Endodermal cell (in vitro differentiated cells): Measurements from ENCODE around the gene HIRA. TPM values are rescaled to one million over a fixed set of nuclear protein-coding genes. Genes with fewer than 3 reads are reported as not detected.

ENCODE experiments used
- DNase-seq: peaks from one replicate; pipeline ENCODE4 v3.0.0-alpha.2; 2017
- H3K27ac ChIP-seq: 2 replicates; pipeline ENCODE4 v1.5.1; 2013; ENCODE audit warnings: mild to moderate bottlenecking, low read depth, low read length, moderate library complexity
- H3K27me3 ChIP-seq: 2 replicates; pipeline ENCODE4 v1.6.1; 2013; ENCODE audit warnings: mild to moderate bottlenecking, low read length, moderate library complexity; ENCODE audit not compliant: insufficient read depth, control insufficient read depth, poor library complexity, severe bottlenecking
- H3K36me3 ChIP-seq: 2 replicates; pipeline ENCODE4 v1.7.0; 2013; ENCODE audit warnings: mild to moderate bottlenecking, low read length, moderate library complexity; ENCODE audit not compliant: control insufficient read depth, insufficient read depth
- H3K4me1 ChIP-seq: one replicate; pipeline ENCODE4 v1.7.0; 2013; ENCODE audit warnings: low read length; ENCODE audit not compliant: control insufficient read depth, insufficient read depth
- H3K4me3 ChIP-seq: 2 replicates; pipeline ENCODE4 v1.5.1; 2013; ENCODE audit warnings: mild to moderate bottlenecking, low read length, moderate library complexity
- H3K9ac ChIP-seq: 2 replicates; pipeline ENCODE4 v1.6.1; 2013; ENCODE audit warnings: mild to moderate bottlenecking, low read length, moderate library complexity; ENCODE audit not compliant: poor library complexity, severe bottlenecking; ENCODE audit errors: extremely low read depth
- H3K9me3 ChIP-seq: 2 replicates; pipeline ENCODE4 v1.6.1; 2013; ENCODE audit warnings: mild to moderate bottlenecking, low read length, moderate library complexity; ENCODE audit not compliant: control insufficient read depth
- H3K27ac Mint-ChIP-seq: 2 replicates; pipeline ENCODE4 v1.8.0; 2020; ENCODE audit warnings: mixed read lengths
- H3K27me3 Mint-ChIP-seq: 2 replicates; pipeline ENCODE4 v1.8.0; 2021; ENCODE audit warnings: mild to moderate bottlenecking, mixed read lengths; ENCODE audit not compliant: insufficient read depth
- H3K36me3 Mint-ChIP-seq: 2 replicates; pipeline ENCODE4 v1.8.0; 2020; ENCODE audit warnings: low read depth, mixed read lengths
- H3K4me1 Mint-ChIP-seq: 2 replicates; pipeline ENCODE4 v1.8.0; 2020; ENCODE audit warnings: mixed read lengths
- H3K4me3 Mint-ChIP-seq: 2 replicates; pipeline ENCODE4 v1.8.0; 2020; ENCODE audit warnings: mild to moderate bottlenecking, moderate library complexity, mixed read lengths
- H3K9me3 Mint-ChIP-seq: 2 replicates; pipeline ENCODE4 v1.8.0; 2020; ENCODE audit warnings: mild to moderate bottlenecking, mixed read lengths
- WGBS, 2 experiments: methylation state at CpG; one replicate each; pipeline versions ENCODE4 v1.1.5 to v1.1.7; 2013; ENCODE audit warnings: missing lambda C conversion rate in 2 of 2, mixed read lengths in 1 of 2; ENCODE audit not compliant: insufficient coverage in 1 of 2, insufficient read length in 1 of 2; 5-methylcytosine and 5-hydroxymethylcytosine counted together
- total RNA-seq, 2 donors: library from RNA; stranded (reverse); fragmentation: NEBNext Ultra II Directional in 1 of 2; extraction: Animal tissue kit (Norgen Biotek cat#: 25700) in 1 of 2; gene quantifications; 2 replicates in 1 of 2; 3 replicates in 1 of 2; pipeline ENCODE4 v1.2.1, GENCODE V29; 2021
- TF ChIP-seq, protein P1 (sequence below): fragments of 200-600 bp; sonication (generic); conservative IDR thresholded peaks from 2 replicates; pipeline ENCODE4 v1.5.0; 2021; ENCODE audit warnings: antibody characterized with exemption, mild to moderate bottlenecking

The HIRA gene
- total RNA-seq, 2 donors from 2014 or later = 44.8 to 46.6 TPM

DNA sequence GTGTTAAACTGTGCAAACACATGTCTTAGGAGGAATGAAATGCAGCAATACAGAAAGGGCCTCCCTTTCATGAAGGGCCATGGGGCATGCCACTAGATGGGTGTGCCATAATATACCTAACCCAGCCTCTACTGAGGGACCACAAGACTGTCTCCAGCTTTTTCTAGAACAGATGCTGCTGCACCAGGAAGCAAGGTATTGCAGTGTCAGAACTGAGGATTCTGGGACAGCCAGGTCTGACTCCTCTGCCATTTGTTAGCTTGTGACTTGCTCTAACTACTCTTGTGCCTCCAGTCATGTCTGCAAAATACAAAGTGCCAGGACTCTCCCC lies 53.2 kb downstream of the HIRA start:
- H3K9me3 ChIP-seq = no peaks in the 10 kb centered on the region
- H3K27me3 ChIP-seq = no peaks in the 10 kb centered on the region
- TF ChIP-seq, protein P1, sequence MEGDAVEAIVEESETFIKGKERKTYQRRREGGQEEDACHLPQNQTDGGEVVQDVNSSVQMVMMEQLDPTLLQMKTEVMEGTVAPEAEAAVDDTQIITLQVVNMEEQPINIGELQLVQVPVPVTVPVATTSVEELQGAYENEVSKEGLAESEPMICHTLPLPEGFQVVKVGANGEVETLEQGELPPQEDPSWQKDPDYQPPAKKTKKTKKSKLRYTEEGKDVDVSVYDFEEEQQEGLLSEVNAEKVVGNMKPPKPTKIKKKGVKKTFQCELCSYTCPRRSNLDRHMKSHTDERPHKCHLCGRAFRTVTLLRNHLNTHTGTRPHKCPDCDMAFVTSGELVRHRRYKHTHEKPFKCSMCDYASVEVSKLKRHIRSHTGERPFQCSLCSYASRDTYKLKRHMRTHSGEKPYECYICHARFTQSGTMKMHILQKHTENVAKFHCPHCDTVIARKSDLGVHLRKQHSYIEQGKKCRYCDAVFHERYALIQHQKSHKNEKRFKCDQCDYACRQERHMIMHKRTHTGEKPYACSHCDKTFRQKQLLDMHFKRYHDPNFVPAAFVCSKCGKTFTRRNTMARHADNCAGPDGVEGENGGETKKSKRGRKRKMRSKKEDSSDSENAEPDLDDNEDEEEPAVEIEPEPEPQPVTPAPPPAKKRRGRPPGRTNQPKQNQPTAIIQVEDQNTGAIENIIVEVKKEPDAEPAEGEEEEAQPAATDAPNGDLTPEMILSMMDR = no peak
- H3K27ac ChIP-seq = no peak overlapping the region
- no peaks in the 10 kb centered on the region for H3K9me3 Mint-ChIP-seq
- no peak for DNase-seq
- no peaks in the 10 kb centered on the region for H3K27me3 Mint-ChIP-seq
- H3K27ac Mint-ChIP-seq = no peak overlapping the region
- peaks cover 1% of the 10 kb centered on the region for H3K4me1 ChIP-seq
- H3K36me3 Mint-ChIP-seq = peaks cover 73% of the 10 kb centered on the region
- H3K4me3 Mint-ChIP-seq = no peak overlapping the region
- H3K4me3 ChIP-seq = no peak overlapping the region
- no peak overlapping the region for H3K9ac ChIP-seq
- H3K36me3 ChIP-seq = peaks cover 74% of the 10 kb centered on the region
- H3K4me1 Mint-ChIP-seq = peaks cover 10% of the 10 kb centered on the region

DNA sequence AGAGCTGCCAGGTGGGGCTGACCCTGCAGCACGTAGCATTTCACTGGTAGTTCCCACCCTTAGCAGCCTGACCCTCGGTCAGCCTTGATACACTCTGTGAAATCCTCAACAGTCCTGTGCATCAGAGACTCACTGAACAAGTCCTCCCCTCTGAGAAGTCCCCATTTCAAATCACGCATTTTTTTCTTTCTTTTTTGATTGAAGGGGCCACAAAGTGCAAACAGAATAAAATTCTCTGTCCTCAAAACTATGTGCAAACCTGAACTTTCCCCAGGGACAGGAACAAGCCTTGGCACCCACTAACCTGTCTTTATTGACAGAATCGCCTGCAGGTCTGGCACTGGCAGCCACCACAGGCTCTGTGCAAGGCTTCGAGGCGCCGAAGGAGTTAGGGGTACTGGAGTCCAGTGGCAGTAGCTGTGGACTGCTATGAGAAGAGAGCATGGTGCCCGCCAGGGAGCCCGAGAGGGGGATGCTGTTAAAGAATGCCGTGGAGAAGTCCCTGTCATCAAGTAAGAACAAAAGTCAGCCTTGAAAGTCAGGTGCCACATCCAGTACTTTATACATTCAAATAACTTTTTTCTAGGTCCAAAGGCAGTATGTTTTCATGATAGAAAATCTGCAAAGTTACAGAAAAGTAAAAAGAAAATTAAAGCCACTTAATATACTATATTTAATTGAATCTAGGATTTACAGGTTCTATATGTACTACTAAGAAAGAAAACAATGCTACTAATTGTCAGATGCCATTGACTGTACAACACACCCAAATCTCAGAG lies 53.8 kb downstream of the HIRA start:
- H3K36me3 Mint-ChIP-seq = peaks cover 74% of the 10 kb centered on the region
- peaks cover 5% of the 10 kb centered on the region for H3K4me1 Mint-ChIP-seq
- H3K9me3 Mint-ChIP-seq = no peaks in the 10 kb centered on the region
- H3K9me3 ChIP-seq = no peaks in the 10 kb centered on the region
- peaks cover 74% of the 10 kb centered on the region for H3K36me3 ChIP-seq
- H3K4me3 ChIP-seq = no peak overlapping the region
- H3K4me1 ChIP-seq = no peaks in the 10 kb centered on the region
- no peak overlapping the region for H3K9ac ChIP-seq
- TF ChIP-seq, protein P1 = no peak
- H3K4me3 Mint-ChIP-seq = no peak overlapping the region
- H3K27ac Mint-ChIP-seq = no peak overlapping the region
- no peaks in the 10 kb centered on the region for H3K27me3 Mint-ChIP-seq
- DNase-seq = no peak
- H3K27me3 ChIP-seq = no peaks in the 10 kb centered on the region
- 93 to 98% methylated on average over 7 to 10 of the region's 10 CpGs for WGBS, 2 experiments
- no peak overlapping the region for H3K27ac ChIP-seq

DNA sequence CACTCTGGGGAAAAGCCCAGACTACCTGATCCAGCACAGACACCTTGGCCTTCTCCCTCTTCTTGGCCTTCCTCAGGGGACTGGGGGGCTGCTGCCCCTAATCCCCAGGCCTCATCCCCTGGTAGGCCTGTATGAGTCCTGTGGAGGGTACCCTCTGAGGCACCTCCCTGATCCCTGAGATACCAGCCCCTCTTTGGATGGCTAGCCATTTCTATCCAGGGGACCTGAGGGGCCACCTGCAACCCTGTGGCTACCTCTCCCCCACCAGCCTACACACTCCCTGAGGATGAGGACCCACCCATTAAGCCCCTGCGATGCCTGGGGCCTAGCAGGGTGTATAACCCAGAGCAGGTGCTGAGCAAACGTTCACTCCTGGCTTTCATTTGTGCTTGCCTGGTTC lies 54.6 kb downstream of the HIRA start:
- H3K27me3 ChIP-seq = no peaks in the 10 kb centered on the region
- Mint-ChIP-seq H3K4me3 (no peak overlapping the region), H3K4me1 (no peaks in the 10 kb centered on the region), H3K36me3 (peaks cover 69% of the 10 kb centered on the region), H3K27ac (no peak overlapping the region), H3K9me3 (no peaks in the 10 kb centered on the region), H3K27me3 (no peaks in the 10 kb centered on the region)
- H3K9me3 ChIP-seq = no peaks in the 10 kb centered on the region
- no peak overlapping the region for H3K9ac ChIP-seq
- WGBS, 2 experiments = 95% methylated on average over 2 of the region's 2 CpGs; no CpG with 5 or more reads in 1 of the 2 experiments
- no peaks in the 10 kb centered on the region for H3K4me1 ChIP-seq
- TF ChIP-seq, protein P1 = no peak
- H3K4me3 ChIP-seq = no peak overlapping the region
- no peak for DNase-seq
- peaks cover 72% of the 10 kb centered on the region for H3K36me3 ChIP-seq
- no peak overlapping the region for H3K27ac ChIP-seq
